Measurements from ENCODE around the gene KRT26. TPM values are rescaled to one million over a fixed set of nuclear protein-coding genes. Genes with fewer than 3 reads are reported as not detected.

The KRT26 gene
- total and polyA plus RNA-seq, 4 experiments from 2014 or later, result not detected

DNA sequence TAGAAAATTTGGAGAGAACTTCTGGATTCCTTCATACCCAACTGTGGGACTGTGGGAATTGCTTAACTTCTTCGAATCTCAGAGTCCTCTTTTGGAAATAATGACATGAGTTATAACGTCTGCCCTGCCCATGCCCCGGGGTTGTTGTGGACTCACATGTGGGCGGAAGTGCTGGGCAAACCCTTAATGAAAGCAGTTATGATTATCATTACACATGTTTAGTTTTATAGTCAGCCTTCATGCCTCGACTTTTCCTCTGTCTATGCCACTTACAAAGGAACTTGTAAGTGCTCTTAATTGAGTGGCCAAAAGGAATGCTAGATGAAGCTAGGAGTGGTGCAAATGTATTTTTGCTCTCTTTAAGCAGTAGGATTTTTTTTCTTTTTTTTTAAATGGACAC lies 6.5 kb upstream of the KRT26 start:
- Mint-ChIP-seq H3K27me3 (peaks cover 51 to 62% of the 10 kb centered on the region in 2 donors), H3K4me3 (no peak overlapping the region), H3K4me1 (peaks cover 0 to 7% (median under 1%) of the 10 kb centered on the region in 4 donors), H3K36me3 (no peaks in the 10 kb centered on the region), H3K27ac (no peak overlapping the region), H3K9me3 (no peaks in the 10 kb centered on the region)
- Histone ChIP-seq H3K27ac (ENCODE audit: low read depth, low read length) (no peak overlapping the region), H3K4me1 (ENCODE audit: insufficient read depth, low read length) (no peaks in the 10 kb centered on the region), H3K9me3 (ENCODE audit: control insufficient read depth in 1 of 2, low read length in 2 of 2) (no peaks in the 10 kb centered on the region), H3K36me3 (ENCODE audit: insufficient read depth, low read length) (no peaks in the 10 kb centered on the region), H3K27me3 (ENCODE audit: insufficient read depth, low read length) (peaks cover 35% of the 10 kb centered on the region), H3K4me3 (ENCODE audit: low read length in 2 of 2) (no peak overlapping the region)
- intact Hi-C loops (cut with micrococcal nuclease), result no loop called here
- ChIA-PET CTCF (ENCODE audit: partially characterized antibody) (no interaction called here), POLR2A (ENCODE audit: partially characterized antibody) (interaction anchor here (1.5 kb wide), 1 partner anchor 39 kb away, joined by 3 read pairs; no protein-coding TSS in a partner anchor)
- no peak for DNase-seq

DNA sequence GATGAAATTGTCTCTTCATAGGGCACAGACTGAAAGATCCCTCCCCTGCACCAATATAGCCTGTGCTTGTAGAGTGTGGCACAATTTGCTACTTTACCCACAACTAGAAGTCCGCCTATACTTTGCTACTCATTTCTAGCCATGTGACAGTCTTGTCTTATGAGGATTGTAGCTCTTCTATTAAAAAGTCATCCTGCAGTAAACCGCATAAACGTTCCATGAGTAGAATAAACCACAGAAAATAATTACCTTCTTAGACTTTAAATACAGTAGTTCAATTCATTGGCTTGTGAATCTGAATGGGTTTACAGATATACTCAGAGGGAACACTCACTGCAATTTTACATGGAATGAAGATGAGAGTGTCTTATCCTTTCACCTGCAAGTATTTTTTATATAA lies 6.0 kb upstream of the KRT26 start:
- intact Hi-C loops (cut with micrococcal nuclease), result no loop called here
- Histone ChIP-seq H3K9me3 (ENCODE audit: control insufficient read depth in 1 of 2, low read length in 2 of 2) (no peaks in the 10 kb centered on the region), H3K4me3 (ENCODE audit: low read length in 2 of 2) (no peak overlapping the region), H3K27me3 (ENCODE audit: insufficient read depth, low read length) (peaks cover 35% of the 10 kb centered on the region), H3K27ac (ENCODE audit: low read depth, low read length) (no peak overlapping the region), H3K4me1 (ENCODE audit: insufficient read depth, low read length) (no peaks in the 10 kb centered on the region), H3K36me3 (ENCODE audit: insufficient read depth, low read length) (no peaks in the 10 kb centered on the region)
- no peaks in the 10 kb centered on the region for H3K9me3 Mint-ChIP-seq
- no peaks in the 10 kb centered on the region for H3K36me3 Mint-ChIP-seq
- H3K27ac Mint-ChIP-seq, result no peak overlapping the region
- ChIA-PET POLR2A (ENCODE audit: partially characterized antibody) (no interaction called here), CTCF (ENCODE audit: partially characterized antibody) (no interaction called here)
- peaks cover 49 to 59% of the 10 kb centered on the region in 2 donors for H3K27me3 Mint-ChIP-seq
- no peak overlapping the region for H3K4me3 Mint-ChIP-seq
- H3K4me1 Mint-ChIP-seq, result peaks cover 0 to 7% (median under 1%) of the 10 kb centered on the region in 4 donors
- DNase-seq, result no peak

DNA sequence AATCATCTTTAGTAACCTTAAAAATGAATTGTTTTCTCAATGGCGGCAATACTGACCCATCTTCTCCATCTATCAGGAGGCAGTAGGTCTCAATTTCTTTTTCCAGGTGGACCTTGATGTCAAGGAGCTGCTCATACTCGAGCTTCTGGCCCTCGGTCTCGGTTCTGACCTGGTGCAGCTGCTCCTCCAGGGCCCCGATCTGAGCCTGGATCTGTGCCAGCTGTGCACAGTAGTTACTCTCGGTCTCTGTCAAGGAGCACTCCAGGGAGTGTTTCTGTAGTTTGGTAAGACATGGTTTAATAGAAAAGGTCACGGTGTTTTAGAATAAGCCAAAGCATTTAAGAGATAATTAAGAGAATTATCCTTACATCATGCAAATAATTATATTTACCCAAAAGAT lies 5.5 kb upstream of the KRT26 start:
- Histone ChIP-seq H3K36me3 (ENCODE audit: insufficient read depth, low read length) (no peaks in the 10 kb centered on the region), H3K27me3 (ENCODE audit: insufficient read depth, low read length) (peaks cover 35% of the 10 kb centered on the region), H3K9me3 (ENCODE audit: control insufficient read depth in 1 of 2, low read length in 2 of 2) (no peaks in the 10 kb centered on the region), H3K4me1 (ENCODE audit: insufficient read depth, low read length) (no peaks in the 10 kb centered on the region), H3K4me3 (ENCODE audit: low read length in 2 of 2) (no peak overlapping the region), H3K27ac (ENCODE audit: low read depth, low read length) (no peak overlapping the region)
- H3K4me3 Mint-ChIP-seq, result no peak overlapping the region
- ChIA-PET CTCF (ENCODE audit: partially characterized antibody) (no interaction called here), POLR2A (ENCODE audit: partially characterized antibody) (no interaction called here)
- peaks cover 50 to 63% of the 10 kb centered on the region in 2 donors for H3K27me3 Mint-ChIP-seq
- peaks cover 0 to 7% (median under 1%) of the 10 kb centered on the region in 4 donors for H3K4me1 Mint-ChIP-seq
- H3K27ac Mint-ChIP-seq, result no peak overlapping the region
- DNase-seq, result no peak
- H3K9me3 Mint-ChIP-seq, result no peaks in the 10 kb centered on the region
- intact Hi-C loops (cut with micrococcal nuclease), result no loop called here
- no peaks in the 10 kb centered on the region for H3K36me3 Mint-ChIP-seq

- CTCF ChIA-PET (ENCODE audit: partially characterized antibody), result no interaction called here
- POLR2A ChIA-PET (ENCODE audit: partially characterized antibody), result no interaction called here
- peaks cover 35% of the 10 kb centered on the region for H3K27me3 ChIP-seq (ENCODE audit: insufficient read depth, low read length)
Observed at GRCh38 chr17:40775945-40776344, 3.9 kb upstream of the KRT26 start.

GRCh38 chr17:40765657-40766056 lies 6.3 kb downstream of the KRT26 start:
- Mint-ChIP-seq H3K27me3 (peaks cover 23 to 29% of the 10 kb centered on the region in 2 donors), H3K36me3 (no peaks in the 10 kb centered on the region), H3K4me3 (no peak overlapping the region), H3K9me3 (peaks cover 0 to 43% (median 28%) of the 10 kb centered on the region in 8 donors), H3K4me1 (no peaks in the 10 kb centered on the region), H3K27ac (no peak overlapping the region)
- H3K27ac ChIP-seq (ENCODE audit: low read depth, low read length), result no peak overlapping the region
- intact Hi-C loops (cut with micrococcal nuclease), result no loop called here
- H3K9me3 ChIP-seq (ENCODE audit: control insufficient read depth in 1 of 2, low read length in 2 of 2), result no peaks in the 10 kb centered on the region
- no peaks in the 10 kb centered on the region for H3K36me3 ChIP-seq (ENCODE audit: insufficient read depth, low read length)
- peaks cover 6% of the 10 kb centered on the region for H3K27me3 ChIP-seq (ENCODE audit: insufficient read depth, low read length)
- H3K4me3 ChIP-seq (ENCODE audit: low read length in 2 of 2), result no peak overlapping the region
- no peaks in the 10 kb centered on the region for H3K4me1 ChIP-seq (ENCODE audit: insufficient read depth, low read length)
- DNase-seq, result no peak
- ChIA-PET POLR2A (ENCODE audit: partially characterized antibody) (no interaction called here), CTCF (ENCODE audit: partially characterized antibody) (no interaction called here)

More at GRCh38 chr17:40775945-40776344, 3.9 kb upstream of the KRT26 start:
- Histone ChIP-seq H3K4me3 (ENCODE audit: low read length in 2 of 2) (no peak overlapping the region), H3K36me3 (ENCODE audit: insufficient read depth, low read length) (no peaks in the 10 kb centered on the region), H3K27ac (ENCODE audit: low read depth, low read length) (no peak overlapping the region), H3K4me1 (ENCODE audit: insufficient read depth, low read length) (no peaks in the 10 kb centered on the region), H3K9me3 (ENCODE audit: control insufficient read depth in 1 of 2, low read length in 2 of 2) (no peaks in the 10 kb centered on the region)
- intact Hi-C loops (cut with micrococcal nuclease), result no loop called here
- DNase-seq, result no peak
- H3K4me1 Mint-ChIP-seq, result peaks cover 0 to 7% (median under 1%) of the 10 kb centered on the region in 4 donors
- no peak overlapping the region for H3K27ac Mint-ChIP-seq
- no peak overlapping the region for H3K4me3 Mint-ChIP-seq
- H3K9me3 Mint-ChIP-seq, result no peaks in the 10 kb centered on the region
- peaks cover 53 to 65% of the 10 kb centered on the region in 2 donors for H3K27me3 Mint-ChIP-seq
- H3K36me3 Mint-ChIP-seq, result no peaks in the 10 kb centered on the region

GRCh38 chr17:40763752-40764151 lies 8.2 kb downstream of the KRT26 start:
- intact Hi-C loops (cut with micrococcal nuclease), result no loop called here
- no peaks in the 10 kb centered on the region for H3K9me3 ChIP-seq (ENCODE audit: control insufficient read depth in 1 of 2, low read length in 2 of 2)
- H3K9me3 Mint-ChIP-seq, result peaks cover 0 to 62% (median 47%) of the 10 kb centered on the region in 8 donors

GRCh38 chr17:40760105-40761016 lies 11.6 kb downstream of the KRT26 start:
- intact Hi-C loops (cut with micrococcal nuclease), result no loop called here
- CTCF ChIA-PET (ENCODE audit: partially characterized antibody), result no interaction called here
- Histone ChIP-seq H3K36me3 (ENCODE audit: insufficient read depth, low read length) (no peaks in the 10 kb centered on the region), H3K4me3 (ENCODE audit: low read length in 2 of 2) (no peak overlapping the region), H3K4me1 (ENCODE audit: insufficient read depth, low read length) (no peaks in the 10 kb centered on the region), H3K27me3 (ENCODE audit: insufficient read depth, low read length) (no peaks in the 10 kb centered on the region), H3K27ac (ENCODE audit: low read depth, low read length) (no peak overlapping the region), H3K9me3 (ENCODE audit: control insufficient read depth in 1 of 2, low read length in 2 of 2) (no peaks in the 10 kb centered on the region)
- no peak overlapping the region for H3K27ac Mint-ChIP-seq
- no peak overlapping the region for H3K4me3 Mint-ChIP-seq
- H3K36me3 Mint-ChIP-seq, result peaks cover 0 to 6% of the 10 kb centered on the region in 2 donors
- DNase-seq, result no peak
- POLR2A ChIA-PET (ENCODE audit: partially characterized antibody), result no interaction called here
- H3K27me3 Mint-ChIP-seq, result peaks cover 25 to 30% of the 10 kb centered on the region in 2 donors
- H3K4me1 Mint-ChIP-seq, result no peaks in the 10 kb centered on the region
- peaks cover 3 to 74% (median 59%) of the 10 kb centered on the region in 8 donors for H3K9me3 Mint-ChIP-seq

More at GRCh38 chr17:40763752-40764151, 8.2 kb downstream of the KRT26 start:
- no peaks in the 10 kb centered on the region for H3K4me1 Mint-ChIP-seq
- Histone ChIP-seq H3K27ac (ENCODE audit: low read depth, low read length) (no peak overlapping the region), H3K4me3 (ENCODE audit: low read length in 2 of 2) (no peak overlapping the region), H3K4me1 (ENCODE audit: insufficient read depth, low read length) (no peaks in the 10 kb centered on the region), H3K27me3 (ENCODE audit: insufficient read depth, low read length) (peaks cover 6% of the 10 kb centered on the region), H3K36me3 (ENCODE audit: insufficient read depth, low read length) (no peaks in the 10 kb centered on the region)
- peaks cover 0 to 6% of the 10 kb centered on the region in 2 donors for H3K36me3 Mint-ChIP-seq
- peaks cover 25 to 28% of the 10 kb centered on the region in 2 donors for H3K27me3 Mint-ChIP-seq
- no peak overlapping the region for H3K27ac Mint-ChIP-seq
- H3K4me3 Mint-ChIP-seq, result no peak overlapping the region
- DNase-seq, result no peak
- ChIA-PET CTCF (ENCODE audit: partially characterized antibody) (no interaction called here), POLR2A (ENCODE audit: partially characterized antibody) (no interaction called here)
